GM19238 (cell line): Measurements from ENCODE around the gene GLI3.

Experiments used
- DNase-seq: peaks from one replicate; pipeline ENCODE4 v3.0.0; 2011; ENCODE audit warnings: low spot score; ENCODE audit not compliant: insufficient read length

GLI3 gene

DNA sequence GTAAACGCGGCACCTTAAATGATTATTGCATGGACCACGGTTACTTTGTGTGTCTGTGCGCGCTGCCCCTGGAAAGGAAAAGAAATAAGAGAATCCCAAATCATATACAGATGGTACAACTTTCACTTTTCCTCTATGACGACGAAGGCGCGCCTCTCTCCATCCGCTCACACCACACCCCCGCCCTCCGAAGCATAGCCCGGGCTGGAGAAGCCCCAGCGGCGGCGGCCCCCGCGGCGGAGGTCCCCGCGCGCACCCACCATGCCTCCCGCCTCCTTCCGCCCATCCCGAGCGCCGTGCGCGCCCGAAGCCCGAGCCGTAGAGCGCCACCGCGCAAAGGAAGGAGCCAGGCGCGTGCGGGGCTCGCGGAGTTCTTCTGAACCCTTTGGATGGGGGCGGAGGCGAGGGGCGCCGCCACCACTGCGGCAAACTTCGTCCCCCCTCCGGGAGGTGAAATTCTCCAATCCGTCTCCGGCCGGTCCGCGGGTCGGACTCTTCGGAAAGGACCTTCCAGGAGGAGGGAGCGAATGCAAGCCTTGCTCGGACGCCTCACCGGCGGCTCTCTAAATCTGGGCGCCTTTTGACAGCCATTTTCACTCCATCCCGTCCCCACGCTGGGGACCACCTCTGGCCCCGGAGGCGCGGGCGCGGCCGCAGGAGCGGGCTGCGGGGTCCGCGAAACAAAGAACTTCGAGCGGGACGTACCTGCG, 588 bp downstream of the GLI3 start:
- DNase-seq: no peak

- DNase-seq: no peak
Observed at GRCh38 chr7:42235741-42236161, 1.3 kb downstream of the GLI3 start.

DNA sequence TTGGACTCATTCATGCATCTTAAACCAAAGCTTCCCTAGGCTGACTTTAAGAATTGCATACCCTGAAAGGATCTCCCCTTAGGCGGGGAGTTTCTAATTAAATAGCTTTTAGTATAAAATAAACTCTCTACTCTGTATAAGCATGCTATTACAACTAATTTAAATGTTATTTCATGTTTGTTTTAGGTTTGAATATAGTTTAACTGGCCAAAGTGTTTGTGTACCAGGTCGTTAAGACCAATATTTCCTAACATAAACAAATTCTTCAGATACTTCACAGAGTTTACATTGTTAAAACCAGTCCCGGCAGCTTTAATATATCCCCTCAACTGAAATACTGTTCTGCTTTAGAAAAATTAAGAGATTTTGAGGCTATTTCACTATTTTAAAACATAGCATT, 2.3 kb downstream of the GLI3 start:
- no peak for DNase-seq

DNA sequence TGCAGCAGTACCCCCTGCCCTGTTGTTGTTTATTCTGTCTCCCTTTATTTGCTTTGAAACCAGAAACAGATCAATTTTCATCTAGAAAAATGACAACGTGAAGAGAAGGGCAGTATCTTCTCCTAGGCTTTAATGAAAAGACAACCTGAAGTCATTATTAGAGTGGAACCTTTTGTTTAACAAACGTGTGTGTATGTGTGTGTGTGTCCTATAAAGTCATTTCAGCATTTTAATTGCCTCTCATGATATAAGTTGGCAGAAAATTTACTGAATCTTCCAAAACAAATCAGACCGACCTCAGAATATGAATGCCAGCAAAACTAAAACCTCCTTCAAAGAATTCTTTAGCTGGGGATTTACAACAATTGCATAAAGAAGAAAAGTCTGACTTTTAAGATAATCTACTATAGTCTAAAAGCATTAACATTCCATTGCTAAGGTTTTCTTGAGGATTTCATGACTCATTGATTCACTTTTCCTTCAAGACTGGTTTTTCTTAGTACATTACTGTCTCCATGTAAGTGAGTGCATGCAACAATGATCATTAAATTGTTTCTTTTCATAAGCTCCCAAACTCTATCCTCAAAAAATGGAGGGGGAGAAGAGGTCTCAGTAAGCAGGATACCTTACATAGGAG, 3.2 kb downstream of the GLI3 start:
- no peak for DNase-seq

GRCh38 chr7:42233171-42233570, 3.8 kb downstream of the GLI3 start:
- DNase-seq: no peak

GRCh38 chr7:42232275-42232674, 4.7 kb downstream of the GLI3 start:
- DNase-seq: no peak

GRCh38 chr7:42231043-42231787, 5.8 kb downstream of the GLI3 start:
- DNase-seq: no peak

- no peak for DNase-seq
Observed at GRCh38 chr7:42227936-42228591, 8.9 kb downstream of the GLI3 start.

GRCh38 chr7:42227541-42227935, 9.5 kb downstream of the GLI3 start:
- no peak for DNase-seq

DNA sequence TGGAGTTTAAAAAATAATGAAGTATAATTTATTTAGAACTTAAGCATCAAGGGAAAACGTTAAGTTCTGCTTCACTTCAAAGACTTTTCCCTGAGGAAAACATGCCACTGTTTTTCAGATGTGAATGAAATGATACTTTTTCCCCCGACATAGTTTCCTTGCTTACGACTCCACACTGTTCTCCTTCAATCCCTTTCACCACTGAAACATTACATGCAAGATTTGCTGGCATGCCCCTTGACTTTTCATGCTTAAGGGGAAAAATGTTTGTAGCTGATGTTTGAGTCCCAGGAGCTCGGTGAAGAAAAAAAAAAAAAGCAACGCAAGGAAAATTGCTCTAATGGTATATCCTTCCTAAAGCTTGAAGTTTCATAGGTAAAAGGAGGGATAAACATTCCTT, 10.0 kb downstream of the GLI3 start:
- DNase-seq: no peak

- DNase-seq: no peak
Observed at GRCh38 chr7:42226354-42226941, 10.6 kb downstream of the GLI3 start.

- no peak for DNase-seq
Observed at GRCh38 chr7:42224391-42225003, 12.5 kb downstream of the GLI3 start.

DNA sequence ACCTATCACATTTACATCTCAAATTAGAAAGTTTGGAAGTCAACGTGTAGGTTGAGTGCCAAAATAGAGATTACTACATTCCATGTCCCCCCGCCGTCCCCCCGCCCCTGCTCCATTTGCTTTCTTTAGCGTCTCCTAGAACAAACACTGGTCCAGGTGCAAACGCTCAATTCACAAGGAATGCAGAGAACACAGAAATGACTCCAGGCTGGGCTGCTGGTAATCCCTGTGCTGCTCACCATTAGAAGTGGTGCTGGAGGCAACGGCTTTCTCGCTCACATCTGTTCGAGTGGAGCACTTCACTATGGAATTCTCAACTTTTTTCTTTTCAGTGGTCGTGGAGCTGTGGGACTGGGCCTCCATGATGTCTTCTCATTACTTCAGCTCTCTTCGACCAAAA, 14.1 kb downstream of the GLI3 start:
- no peak for DNase-seq

DNA sequence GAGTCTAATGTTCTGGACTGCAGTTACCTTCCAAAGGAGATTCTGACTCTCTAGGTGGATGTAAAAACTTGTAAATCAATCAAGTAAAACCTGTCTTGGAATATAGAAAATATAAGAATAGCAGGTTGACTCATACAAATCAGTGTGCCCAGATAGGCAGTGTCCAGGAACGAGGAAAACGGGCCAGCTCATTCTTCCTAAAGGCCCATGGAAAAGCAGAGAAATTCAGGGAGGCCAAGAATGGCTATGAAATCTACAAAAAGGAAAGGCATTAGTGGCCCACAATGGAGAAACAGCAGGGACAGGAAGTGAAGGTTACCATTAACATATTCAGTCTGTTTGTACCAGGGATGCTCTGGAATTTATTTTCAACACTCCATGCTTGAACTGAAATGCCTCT, 14.9 kb downstream of the GLI3 start:
- DNase-seq: no peak

DNA sequence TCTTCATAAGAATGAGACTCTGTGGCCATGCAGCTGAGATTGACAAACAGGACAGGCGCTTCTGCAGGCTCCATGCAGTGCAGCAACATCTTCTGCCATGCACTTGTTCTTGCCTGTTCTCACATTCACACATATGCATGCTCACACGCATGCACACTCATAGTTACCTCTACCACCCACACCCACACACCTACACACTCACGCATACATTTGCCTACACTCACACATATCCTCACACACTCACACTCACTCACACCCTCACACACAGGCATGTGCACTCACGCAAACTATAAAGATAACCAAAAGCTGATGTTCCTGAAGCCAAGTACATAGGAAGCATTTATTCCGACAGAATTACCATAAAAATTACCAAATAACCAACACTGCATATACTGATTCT, 15.7 kb downstream of the GLI3 start:
- DNase-seq: no peak

DNA sequence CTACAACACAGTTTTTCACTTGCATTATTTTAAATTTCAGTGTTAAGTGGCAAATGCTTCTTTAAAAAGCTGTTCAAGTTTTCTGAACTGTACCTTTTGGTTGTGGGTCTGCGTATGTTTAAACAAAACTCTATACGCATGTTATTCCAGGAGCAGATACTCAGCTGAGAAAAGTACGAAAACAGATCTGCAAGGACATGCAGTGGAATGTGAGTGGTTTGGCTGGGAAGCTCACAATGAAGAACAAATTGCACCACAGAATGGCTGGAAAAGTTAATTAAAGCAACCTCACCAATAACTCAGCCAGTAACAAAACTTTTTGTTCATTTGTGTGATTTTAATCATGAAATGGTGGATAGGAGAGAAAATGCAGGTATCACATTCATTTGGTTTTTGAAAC, 17.6 kb downstream of the GLI3 start:
- DNase-seq: no peak

DNA sequence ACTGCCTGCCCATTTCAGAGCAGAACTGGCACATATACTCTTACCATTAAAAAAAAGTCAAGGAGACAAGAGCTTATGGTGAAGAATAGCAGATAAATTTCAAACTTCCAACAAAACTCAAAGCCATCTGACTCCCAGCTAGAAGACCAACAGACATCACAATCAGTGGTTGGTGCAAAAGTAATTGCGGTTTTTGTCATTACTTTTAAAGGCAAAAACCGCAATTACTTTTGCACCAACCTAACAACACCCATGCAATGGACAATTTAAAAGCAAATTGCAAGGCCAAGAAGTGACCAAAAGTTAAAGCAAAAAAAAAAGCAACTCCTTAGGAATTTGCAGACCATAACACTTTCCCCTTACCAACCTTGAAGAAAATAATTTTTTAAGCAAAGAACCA, 18.8 kb downstream of the GLI3 start:
- no peak for DNase-seq

- DNase-seq: no peak
Observed at GRCh38 chr7:42217548-42217947, 19.5 kb downstream of the GLI3 start.

GRCh38 chr7:42217053-42217452, 20.0 kb downstream of the GLI3 start:
- DNase-seq: no peak

GRCh38 chr7:42214060-42214679, 22.8 kb downstream of the GLI3 start:
- no peak for DNase-seq

- DNase-seq: no peak
Observed at GRCh38 chr7:42213093-42213492, 23.9 kb downstream of the GLI3 start.
